ENCODE data around the gene TGM2.

Gene TGM2

DNA sequence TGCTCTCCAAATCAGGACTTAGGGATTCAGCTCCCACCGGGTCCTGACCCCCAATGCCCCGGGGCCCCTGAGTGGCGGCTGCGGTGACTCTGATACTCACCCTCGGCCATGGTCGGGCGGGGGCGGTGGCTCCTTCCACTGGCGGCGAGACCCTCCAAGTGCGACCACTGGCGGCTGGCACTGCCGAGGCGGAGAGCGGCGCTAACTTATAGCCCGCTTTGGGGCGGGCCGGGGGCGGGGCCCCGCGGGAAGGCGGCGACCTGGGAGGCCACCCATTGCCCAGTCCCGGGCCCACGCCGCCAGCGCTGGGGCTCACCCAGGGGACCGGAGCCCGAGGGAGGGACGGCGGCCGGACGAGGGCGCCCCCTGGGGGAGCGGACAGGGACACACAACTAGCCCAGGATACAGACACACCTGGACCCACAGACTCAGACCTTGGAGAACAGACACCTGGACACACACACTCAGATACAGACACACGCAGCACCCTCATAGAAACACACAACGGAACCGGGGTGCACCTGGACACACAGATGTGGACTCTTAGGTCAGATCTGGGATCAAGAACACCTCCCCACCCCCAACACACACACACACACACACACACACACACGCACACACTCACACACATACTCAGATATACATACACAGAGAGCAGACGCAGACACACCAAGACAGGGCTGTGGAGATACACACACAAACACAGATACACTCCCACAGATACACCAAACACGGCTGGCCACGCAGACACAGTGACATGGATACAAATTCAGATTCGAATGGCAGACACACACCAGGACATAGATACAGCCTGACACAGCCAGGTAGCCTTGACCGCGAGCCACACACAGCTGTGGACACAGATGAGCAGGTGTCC, at the start of gene TGM2:
Gene TGM2 (minus strand): TSS at position 182 of the 877 bp plus-strand sequence. CDS start 72 bp downstream, at position 110.
- peak; percentile 33 for DNase-seq

- no peak for DNase-seq
These were observed 49.5 kb upstream of the TGM2 start for GRCh38 chr20:38214256-38215193.

GRCh38 chr20:38213607-38213940, 48.5 kb upstream of the TGM2 start:
- DNase-seq: no peak

GRCh38 chr20:38212806-38213606, 47.9 kb upstream of the TGM2 start:
- no peak for DNase-seq

DNA sequence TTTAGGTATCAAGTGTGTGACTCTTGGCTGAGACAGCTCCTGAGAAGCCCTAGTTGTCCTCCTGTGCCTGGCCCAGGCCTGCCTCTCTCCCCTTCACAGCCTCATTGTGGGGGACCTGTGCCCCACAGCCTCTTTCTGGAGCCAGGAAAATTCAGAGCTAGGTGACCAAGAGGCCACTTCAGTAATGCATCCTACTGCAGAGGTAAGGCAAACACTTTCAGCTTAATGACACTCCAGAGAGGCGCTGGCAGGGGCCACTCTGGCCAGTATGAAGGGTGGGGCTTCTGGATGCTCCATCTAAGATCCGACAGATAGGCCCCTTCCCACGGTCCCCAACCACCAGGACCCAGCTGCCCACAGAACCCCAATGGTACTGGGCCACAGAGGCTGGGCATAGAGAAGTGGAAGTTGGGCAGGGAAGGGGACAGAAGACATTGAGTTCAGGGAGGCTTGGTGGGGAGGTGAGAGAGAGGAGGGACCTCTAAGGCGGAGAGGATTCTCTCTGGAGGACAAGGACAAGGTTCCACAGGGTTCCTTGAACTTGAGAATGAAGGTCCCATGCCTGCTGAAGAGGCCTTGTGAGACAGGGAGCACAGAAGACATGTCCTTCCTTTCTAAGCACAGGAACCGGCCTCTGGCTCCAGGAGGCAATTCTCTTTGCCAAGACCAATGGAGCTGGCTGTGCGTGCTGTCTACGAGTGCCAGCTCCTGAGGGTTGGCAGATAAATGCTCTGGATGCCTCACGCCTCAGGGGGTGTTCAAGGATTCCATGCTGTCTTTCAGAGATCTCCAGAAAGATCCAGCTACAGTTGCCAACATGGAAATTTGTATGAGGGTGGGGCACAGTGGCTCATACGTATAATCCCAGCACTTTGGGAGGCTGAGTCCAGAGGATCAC, 46.4 kb upstream of the TGM2 start:
- DNase-seq: no peak

DNA sequence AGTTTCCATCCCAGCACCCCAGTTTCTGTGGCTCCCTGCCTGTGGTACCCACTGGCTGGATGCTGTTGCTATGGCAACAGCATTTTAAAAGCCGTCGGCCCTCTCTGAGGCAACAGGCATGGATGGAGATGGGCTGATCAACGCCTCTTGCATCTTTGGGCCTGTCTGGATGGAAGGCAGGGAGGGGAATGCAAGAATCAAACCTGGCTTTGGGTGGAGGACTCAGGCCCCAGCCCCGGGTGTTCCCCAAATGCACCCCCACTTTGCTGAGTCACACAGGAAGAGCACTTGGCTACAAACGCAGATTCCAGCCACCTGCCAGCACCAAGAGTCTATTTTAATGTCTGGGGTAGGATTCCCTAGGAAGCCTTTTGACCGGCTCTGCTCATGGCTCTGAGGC, 45.7 kb upstream of the TGM2 start:
- DNase-seq: no peak

DNA sequence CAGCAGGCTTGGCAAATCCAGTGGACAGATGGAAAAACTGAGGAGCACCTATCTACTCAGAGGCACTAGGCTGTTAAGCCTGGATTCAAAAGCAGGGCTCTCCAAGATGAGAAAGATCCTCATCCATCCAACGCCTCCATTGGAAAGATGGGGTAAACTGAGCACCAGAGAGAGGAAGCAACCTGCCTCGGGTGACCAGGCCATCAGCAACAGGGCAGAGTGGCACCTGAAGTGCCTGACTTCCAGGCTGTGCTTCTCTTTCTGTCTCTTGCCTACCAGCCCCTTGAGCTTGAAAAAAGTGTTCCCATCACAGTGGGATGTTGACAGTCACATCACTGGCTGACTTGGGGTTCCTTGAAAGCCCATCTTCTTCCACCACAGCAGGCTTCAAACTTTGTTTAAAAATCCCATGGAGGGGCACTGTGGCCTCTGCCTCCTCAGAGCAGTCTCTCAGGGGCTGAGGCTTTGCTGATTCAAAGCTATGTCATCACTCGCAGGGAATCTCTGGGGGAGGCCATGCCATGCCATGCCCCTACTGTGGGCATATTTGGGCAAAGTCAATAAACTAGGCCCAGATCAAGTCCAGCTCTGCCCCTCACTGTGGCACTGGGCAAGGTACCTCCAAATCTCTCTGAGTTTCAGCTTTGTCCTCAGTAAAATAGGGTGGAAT, 44.8 kb upstream of the TGM2 start:
- no peak for DNase-seq

- DNase-seq: no peak
These were observed 44.1 kb upstream of the TGM2 start for GRCh38 chr20:38209054-38209675.

DNA sequence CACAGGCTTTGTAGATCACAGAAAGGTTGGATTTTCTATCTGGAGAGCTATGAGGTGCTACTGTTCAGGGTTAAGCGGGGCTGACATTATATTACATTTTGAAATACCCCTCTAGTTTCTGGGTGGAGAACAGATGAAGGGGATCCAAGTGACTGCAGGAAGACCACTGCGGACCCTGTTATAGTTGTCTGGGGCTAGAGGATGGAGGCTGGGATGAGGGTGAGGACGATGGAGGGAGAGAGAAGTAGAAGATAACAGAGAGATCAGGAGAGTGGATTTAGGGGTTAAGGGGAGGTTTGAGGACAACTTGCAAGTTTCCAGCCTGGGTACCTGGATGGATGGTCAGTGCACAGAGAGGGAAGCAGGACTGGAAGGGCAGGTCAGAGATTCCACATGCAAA, 43.5 kb upstream of the TGM2 start:
- DNase-seq: no peak

- DNase-seq: no peak
These were observed 43.0 kb upstream of the TGM2 start for GRCh38 chr20:38208088-38208487.

- DNase-seq: no peak
These were observed 42.6 kb upstream of the TGM2 start for GRCh38 chr20:38207621-38208020.

DNA sequence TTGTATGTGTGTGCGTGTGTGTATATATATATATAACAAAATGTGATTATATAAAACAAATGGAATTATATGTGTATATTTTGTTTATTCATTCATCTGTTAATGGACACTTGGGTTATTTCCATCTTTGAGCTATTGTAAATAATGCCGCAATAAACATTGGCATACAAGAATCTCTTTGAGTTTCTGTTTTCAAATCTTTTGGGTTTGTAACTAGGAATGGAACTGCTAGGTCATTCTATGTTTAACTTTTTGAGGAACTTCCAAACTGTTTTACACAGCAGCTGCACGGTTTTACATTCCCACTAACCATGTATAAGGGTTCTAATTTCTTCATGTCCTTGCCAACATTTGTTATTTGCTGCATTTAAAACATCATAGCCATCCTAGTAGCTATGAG, 39.9 kb upstream of the TGM2 start:
- no peak for DNase-seq

DNA sequence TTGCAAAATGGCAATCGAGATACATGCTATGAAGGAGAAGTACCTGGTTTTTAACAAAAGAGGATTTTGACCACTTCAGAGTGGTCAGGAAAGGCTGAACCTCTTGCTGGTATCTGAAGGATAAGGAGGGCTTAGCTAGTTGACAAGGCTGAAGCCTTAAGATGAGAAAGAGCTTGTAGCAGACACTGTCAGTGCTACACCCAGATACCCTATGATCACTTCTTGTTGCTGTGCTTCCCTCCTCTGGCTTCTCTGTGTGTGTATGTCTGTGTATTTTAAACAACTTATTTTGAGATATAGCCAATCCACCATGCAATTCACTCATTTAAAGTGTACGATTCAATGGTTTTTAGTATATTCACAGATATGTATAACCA, 38.9 kb upstream of the TGM2 start:
- no peak for DNase-seq

DNA sequence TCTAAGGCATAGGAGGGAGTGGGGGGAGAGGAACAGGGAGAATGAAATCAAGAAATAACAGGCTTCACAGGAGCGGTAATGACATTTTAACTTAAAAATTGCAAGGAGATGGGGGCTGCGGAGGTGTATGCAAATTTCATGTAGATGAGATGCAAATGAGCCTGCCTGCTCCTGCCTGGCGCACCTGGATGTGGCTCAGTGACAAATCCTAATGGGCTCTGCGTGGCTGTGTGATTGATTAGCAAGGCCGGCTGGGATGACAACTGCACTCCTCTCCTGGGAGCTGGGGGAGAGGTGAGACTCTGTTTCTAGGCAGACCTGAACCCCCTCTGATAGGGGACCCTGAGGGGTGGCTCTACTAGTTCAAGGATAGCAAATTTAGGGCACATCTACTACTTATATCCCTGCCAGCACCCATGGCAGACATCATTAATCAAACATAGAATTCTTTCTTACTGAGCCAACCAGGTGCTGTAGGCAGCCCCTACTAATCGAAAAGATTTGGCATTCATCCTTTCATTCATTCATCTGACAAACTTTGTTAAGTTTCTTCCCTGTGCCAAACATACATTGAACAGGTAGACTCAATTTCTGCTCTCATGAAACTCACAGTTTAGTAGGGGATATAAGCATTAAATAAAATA, 38.4 kb upstream of the TGM2 start:
- DNase-seq: no peak

- DNase-seq: no peak
These were observed 37.9 kb upstream of the TGM2 start for GRCh38 chr20:38202982-38203293.

DNA sequence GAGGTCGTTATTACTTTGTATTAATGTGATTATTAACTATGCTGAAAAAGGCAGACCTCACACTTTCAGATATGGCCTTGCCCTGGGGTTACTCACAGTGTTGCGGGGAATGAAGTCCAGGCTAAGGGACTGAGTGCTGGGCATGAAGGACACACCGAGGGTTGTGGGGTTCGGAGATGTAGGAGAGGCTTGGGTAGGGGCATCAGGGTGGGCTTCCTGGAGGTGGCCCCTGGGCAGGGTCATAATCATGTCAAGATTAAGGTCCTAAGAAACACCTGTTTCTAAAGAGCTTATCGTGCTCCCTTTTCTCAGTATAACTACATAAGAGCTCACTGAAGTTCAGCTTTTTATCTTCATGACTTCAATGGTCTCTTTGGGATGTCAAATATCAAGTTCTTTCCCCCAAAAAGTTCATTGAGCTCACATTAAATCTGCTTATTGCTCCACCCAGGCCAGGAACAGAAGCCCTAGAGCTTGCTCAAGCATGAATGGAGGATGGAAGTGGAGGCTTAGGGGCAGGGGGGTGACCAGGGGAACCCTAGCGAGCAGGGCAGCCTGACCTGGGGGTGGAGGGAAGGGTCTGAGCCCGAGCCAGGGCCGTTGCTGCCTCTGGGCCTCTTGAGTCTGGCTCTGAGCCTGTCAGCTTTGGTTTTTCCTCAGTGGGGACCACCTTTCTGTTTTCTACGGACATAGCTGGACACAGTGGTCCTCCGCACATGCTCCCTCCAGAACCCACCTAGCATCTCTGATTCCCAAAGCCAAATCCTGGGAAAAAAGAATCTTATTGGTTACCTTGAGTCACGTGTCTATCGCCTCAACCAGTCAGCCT, 37.3 kb upstream of the TGM2 start:
- DNase-seq: no peak

- DNase-seq: no peak
These were observed 36.3 kb upstream of the TGM2 start for GRCh38 chr20:38201356-38201755.

DNA sequence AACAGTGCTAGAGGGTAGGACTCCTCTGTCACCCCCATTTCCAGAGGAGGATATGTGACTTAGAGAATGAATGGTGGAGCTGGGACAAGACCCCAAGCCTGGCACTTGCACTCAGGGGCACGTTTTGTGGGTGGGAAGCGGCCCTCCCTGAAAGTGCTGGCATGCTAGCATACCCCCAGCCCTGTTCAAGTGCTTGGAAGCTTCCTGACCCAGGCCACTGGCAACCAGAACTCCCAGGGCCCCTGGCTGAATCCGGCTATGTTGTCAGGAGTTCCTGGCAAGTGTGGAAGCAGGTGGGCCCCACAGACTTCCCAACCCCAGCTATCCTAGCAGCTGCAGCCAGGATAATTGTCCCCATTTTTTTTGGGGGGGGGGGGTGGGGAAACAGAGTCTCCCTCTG, 35.6 kb upstream of the TGM2 start:
- DNase-seq: no peak

DNA sequence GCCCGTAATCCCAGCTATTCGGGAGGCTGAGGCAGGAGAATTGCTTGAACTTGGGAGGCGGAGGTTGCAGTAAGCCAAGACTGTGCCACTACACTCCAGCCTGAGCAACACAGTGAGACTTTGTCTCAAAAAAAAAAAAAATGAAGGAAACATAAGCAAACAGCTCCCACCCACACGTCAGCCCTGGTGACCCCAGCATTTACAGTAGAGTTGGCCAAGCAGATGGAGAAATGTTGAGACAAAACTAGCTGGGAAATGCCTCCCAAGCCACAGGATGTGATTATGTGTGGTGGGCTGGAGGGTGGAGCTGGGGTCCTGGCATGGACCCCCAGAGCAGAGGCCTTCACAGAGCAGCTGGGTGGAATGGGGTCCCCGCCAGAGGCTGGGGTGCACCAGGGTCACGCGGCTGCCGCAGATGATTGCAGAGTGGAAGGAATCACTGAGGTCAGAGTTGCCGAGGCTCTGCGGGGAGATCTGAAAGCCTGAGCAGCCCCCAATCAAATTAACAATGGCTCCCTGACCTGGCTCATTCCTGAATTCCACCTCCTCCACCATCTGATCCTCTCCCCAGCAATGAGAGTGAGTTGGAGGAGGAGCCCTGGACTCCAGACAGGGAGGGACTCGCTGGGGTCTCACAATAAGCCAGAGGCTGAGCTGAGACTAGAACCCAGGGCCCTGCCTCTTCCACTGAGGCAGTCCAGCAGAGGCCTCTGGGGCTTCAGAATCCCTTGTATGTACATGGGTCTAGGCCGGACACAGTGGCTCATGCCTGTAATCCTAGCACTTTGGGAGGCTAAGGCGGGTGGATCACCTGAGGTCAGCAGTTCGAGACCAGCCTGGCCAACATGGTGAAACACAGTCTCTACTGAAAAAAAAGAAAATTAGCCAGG, 34.7 kb upstream of the TGM2 start:
- no peak for DNase-seq
